ENCODE results near the gene ENO4.

Gene ENO4

DNA sequence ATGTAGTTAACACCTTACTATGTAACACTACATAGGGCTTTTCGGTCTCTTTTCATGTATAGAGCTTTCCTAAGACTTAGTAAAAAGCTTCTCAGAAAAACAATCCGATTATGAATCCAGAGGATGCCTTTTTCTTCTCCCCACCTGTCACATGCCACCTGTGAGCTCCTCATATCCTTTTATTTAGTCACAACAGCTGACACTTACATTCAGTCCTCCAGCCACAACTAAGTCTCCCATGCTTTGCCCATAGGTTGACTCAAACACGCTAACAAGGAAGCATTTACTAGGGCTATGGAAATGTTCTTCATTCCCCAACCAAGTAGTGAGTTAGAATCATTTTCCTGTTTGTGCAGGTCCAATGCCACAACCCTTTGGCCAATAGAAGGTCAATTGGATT lies 7.9 kb downstream of the ENO4 start:
- TF ChIP-seq L3MBTL2 (conservative IDR thresholded peaks at IDR 0.05) (no peak), BHLHE40 (IDR thresholded peaks at IDR 0.05; ENCODE audit: borderline replicate concordance) (no peak), ARNT (IDR thresholded peaks at IDR 0.05) (no peak), ELF4 (IDR thresholded peaks at IDR 0.05) (no peak), SUZ12 (IDR thresholded peaks at IDR 0.05) (no peak), FOXA1 (IDR thresholded peaks at IDR 0.05) (no peak), LEF1 (IDR thresholded peaks at IDR 0.05; ENCODE audit: borderline replicate concordance) (no peak), FOXK2 (IDR thresholded peaks at IDR 0.05) (no peak), SP1 (IDR thresholded peaks at IDR 0.05) (no peak), FOXM1 (IDR thresholded peaks at IDR 0.05; ENCODE audit: borderline replicate concordance) (no peak), CTBP1 (IDR thresholded peaks at IDR 0.05; ENCODE audit: borderline replicate concordance) (no peak), HDGF (IDR thresholded peaks at IDR 0.05; ENCODE audit: borderline replicate concordance) (no peak), TARDBP (IDR thresholded peaks at IDR 0.05) (no peak), NFRKB (IDR thresholded peaks at IDR 0.05) (no peak), ZNF384 (IDR thresholded peaks at IDR 0.05) (no peak)
- TF ChIP-seq, protein P1, sequence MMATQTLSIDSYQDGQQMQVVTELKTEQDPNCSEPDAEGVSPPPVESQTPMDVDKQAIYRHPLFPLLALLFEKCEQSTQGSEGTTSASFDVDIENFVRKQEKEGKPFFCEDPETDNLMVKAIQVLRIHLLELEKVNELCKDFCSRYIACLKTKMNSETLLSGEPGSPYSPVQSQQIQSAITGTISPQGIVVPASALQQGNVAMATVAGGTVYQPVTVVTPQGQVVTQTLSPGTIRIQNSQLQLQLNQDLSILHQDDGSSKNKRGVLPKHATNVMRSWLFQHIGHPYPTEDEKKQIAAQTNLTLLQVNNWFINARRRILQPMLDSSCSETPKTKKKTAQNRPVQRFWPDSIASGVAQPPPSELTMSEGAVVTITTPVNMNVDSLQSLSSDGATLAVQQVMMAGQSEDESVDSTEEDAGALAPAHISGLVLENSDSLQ (IDR thresholded peaks at IDR 0.05) = no peak
- DNase-seq (ENCODE audit: extremely low spot score) = no peak
- ChIA-PET POLR2A (no interaction called here), CTCF (no interaction called here)

DNA sequence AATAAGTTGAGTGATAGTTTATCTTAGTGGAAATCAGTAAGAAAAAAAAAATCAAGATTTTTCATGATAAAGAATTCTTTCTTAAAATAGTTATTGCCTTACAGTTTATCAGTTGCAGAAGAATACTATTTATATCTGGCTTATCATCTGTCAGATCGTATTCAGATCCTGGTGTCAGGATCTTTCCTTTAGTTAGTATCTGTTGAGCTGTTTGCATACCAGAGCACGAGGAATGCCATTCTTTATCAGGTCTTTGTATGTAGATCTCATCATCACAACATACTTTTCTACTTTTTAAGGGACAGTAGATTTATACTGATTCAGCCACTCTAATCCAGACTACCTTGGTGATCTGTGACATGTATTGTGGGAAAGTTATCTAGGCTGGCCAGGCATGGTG lies 12.5 kb downstream of the ENO4 start:
- CTCF ChIA-PET = no interaction called here
- POLR2A ChIA-PET = no interaction called here
- no peak for DNase-seq (ENCODE audit: extremely low spot score)
- TF ChIP-seq FOXK2 (IDR thresholded peaks at IDR 0.05) (no peak), NFRKB (IDR thresholded peaks at IDR 0.05) (no peak), CTBP1 (IDR thresholded peaks at IDR 0.05; ENCODE audit: borderline replicate concordance) (no peak), HDGF (IDR thresholded peaks at IDR 0.05; ENCODE audit: borderline replicate concordance) (no peak), L3MBTL2 (conservative IDR thresholded peaks at IDR 0.05) (no peak), ZNF384 (IDR thresholded peaks at IDR 0.05) (no peak), ELF4 (IDR thresholded peaks at IDR 0.05) (no peak)
- TF ChIP-seq, protein P1 (IDR thresholded peaks at IDR 0.05) = no peak

DNA sequence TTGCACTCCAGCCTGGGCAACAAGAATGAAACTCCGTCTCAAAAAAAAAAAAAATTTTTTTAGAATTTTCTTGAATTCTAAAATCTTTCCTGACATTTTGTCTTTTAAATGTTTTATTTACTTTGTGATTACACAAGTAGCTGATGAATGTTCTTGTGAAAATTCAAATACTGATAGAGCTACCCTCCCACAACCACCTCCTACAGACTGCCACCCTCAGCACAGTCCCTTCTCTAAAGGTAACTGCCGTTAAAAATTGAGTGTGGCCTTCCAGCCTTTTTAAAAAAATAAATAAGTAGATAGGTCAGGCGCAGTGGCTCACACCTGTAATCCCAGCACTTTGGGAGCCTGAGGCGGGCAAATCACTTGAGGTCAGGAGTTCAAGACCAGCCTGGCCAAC lies 15.1 kb downstream of the ENO4 start:
- CTCF ChIA-PET = interaction anchor here (0.7 kb wide), 1 partner anchor 67 kb away, joined by 3 read pairs; no protein-coding TSS in a partner anchor
- no peak for TF ChIP-seq FOXM1 (IDR thresholded peaks at IDR 0.05; ENCODE audit: borderline replicate concordance)
- TF ChIP-seq FOXK2 (IDR thresholded peaks at IDR 0.05) = no peak
- TF ChIP-seq, protein P1 (IDR thresholded peaks at IDR 0.05) = no peak
- no peak for TF ChIP-seq BHLHE40 (IDR thresholded peaks at IDR 0.05; ENCODE audit: borderline replicate concordance)
- no peak for TF ChIP-seq ARNT (IDR thresholded peaks at IDR 0.05)
- no peak for TF ChIP-seq ZNF384 (IDR thresholded peaks at IDR 0.05)
- no peak for TF ChIP-seq LEF1 (IDR thresholded peaks at IDR 0.05; ENCODE audit: borderline replicate concordance)
- no peak for TF ChIP-seq SUZ12 (IDR thresholded peaks at IDR 0.05)
- TF ChIP-seq FOXA1 (IDR thresholded peaks at IDR 0.05) = no peak
- TF ChIP-seq TARDBP (IDR thresholded peaks at IDR 0.05) = no peak
- no peak for TF ChIP-seq L3MBTL2 (conservative IDR thresholded peaks at IDR 0.05)
- no peak for TF ChIP-seq HDGF (IDR thresholded peaks at IDR 0.05; ENCODE audit: borderline replicate concordance)
- TF ChIP-seq ELF4 (IDR thresholded peaks at IDR 0.05) = no peak
- no peak for TF ChIP-seq NFRKB (IDR thresholded peaks at IDR 0.05)
- no peak for TF ChIP-seq CTBP1 (IDR thresholded peaks at IDR 0.05; ENCODE audit: borderline replicate concordance)
- no peak for TF ChIP-seq SP1 (IDR thresholded peaks at IDR 0.05)
- POLR2A ChIA-PET = no interaction called here
- no peak for DNase-seq (ENCODE audit: extremely low spot score)

DNA sequence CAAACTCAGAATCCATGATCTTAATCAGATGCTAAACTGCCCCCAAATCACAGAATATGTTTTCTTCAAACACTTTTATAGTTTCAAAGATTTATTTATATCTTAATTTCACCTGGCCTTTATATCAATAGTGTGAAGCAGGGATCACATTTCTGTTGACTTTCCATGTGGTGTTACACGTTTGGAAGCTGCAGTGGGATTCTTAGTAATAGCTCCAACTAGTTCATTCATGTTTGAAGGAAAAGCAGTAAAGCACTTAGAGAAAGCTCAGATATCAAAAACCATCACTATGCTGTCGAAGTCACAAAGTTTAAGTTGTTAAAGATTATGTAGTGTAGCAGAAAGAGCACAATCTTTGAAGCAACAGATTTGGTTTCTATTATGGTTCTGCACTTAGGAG lies 16.8 kb downstream of the ENO4 start:
- ChIA-PET POLR2A (interaction anchor here (1.2 kb wide), 1 partner anchor 301 kb away, joined by 3 read pairs; no protein-coding TSS in a partner anchor), CTCF (no interaction called here)
- DNase-seq (ENCODE audit: extremely low spot score) = no peak
- TF ChIP-seq ARNT (IDR thresholded peaks at IDR 0.05) (no peak), SP1 (IDR thresholded peaks at IDR 0.05) (no peak), ZNF384 (IDR thresholded peaks at IDR 0.05) (no peak), TARDBP (IDR thresholded peaks at IDR 0.05) (no peak), NFRKB (IDR thresholded peaks at IDR 0.05) (no peak), FOXM1 (IDR thresholded peaks at IDR 0.05; ENCODE audit: borderline replicate concordance) (no peak), L3MBTL2 (conservative IDR thresholded peaks at IDR 0.05) (no peak), SUZ12 (IDR thresholded peaks at IDR 0.05) (no peak), HDGF (IDR thresholded peaks at IDR 0.05; ENCODE audit: borderline replicate concordance) (no peak), LEF1 (IDR thresholded peaks at IDR 0.05; ENCODE audit: borderline replicate concordance) (no peak), FOXA1 (IDR thresholded peaks at IDR 0.05) (no peak), CTBP1 (IDR thresholded peaks at IDR 0.05; ENCODE audit: borderline replicate concordance) (no peak), FOXK2 (IDR thresholded peaks at IDR 0.05) (no peak), ELF4 (IDR thresholded peaks at IDR 0.05) (no peak)
- TF ChIP-seq, protein P1 (IDR thresholded peaks at IDR 0.05) = no peak

DNA sequence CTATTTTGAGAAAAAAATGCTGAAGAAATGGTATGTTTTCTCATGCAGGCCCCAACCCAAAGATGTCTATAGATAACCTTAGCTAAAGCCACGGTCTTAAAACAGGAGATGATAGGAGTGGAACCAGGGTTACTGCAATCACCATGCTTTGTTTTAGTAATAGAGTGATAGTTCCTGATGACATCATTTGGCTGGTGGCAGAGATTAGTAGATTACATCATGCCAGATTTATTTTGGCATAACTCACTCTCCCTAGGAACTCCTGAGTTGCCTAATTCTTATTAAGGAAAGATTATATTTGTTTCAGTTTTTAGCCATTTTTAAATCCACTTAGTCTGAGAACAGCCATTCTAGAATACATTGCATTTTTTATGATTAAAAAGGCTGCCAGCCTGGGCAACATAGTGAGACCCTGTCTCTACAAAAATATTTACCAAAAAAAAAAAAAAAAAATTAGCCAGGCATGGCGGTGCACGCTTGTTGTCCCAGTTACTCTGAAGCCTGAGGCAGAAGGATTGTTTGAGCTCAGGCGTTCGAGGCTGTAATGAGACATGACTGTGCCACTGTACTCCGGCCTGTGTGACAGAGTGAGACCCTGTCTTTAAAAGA lies 17.8 kb downstream of the ENO4 start:
- CTCF ChIA-PET = interaction anchor here (0.6 kb wide), 2 partner anchors 14 to 549 kb away, joined by 3 read pairs; no protein-coding TSS in a partner anchor
- no peak; the same call in 1 of the 2 replicates for TF ChIP-seq ZNF384 (IDR thresholded peaks at IDR 0.05)
- TF ChIP-seq ELF4 (IDR thresholded peaks at IDR 0.05) = no peak
- TF ChIP-seq TARDBP (IDR thresholded peaks at IDR 0.05) = no peak
- TF ChIP-seq FOXM1 (IDR thresholded peaks at IDR 0.05; ENCODE audit: borderline replicate concordance) = no peak
- TF ChIP-seq LEF1 (IDR thresholded peaks at IDR 0.05; ENCODE audit: borderline replicate concordance) = no peak
- no peak for TF ChIP-seq ARNT (IDR thresholded peaks at IDR 0.05)
- no peak for TF ChIP-seq CTBP1 (IDR thresholded peaks at IDR 0.05; ENCODE audit: borderline replicate concordance)
- TF ChIP-seq FOXK2 (IDR thresholded peaks at IDR 0.05) = no peak
- no peak for TF ChIP-seq L3MBTL2 (conservative IDR thresholded peaks at IDR 0.05)
- TF ChIP-seq NFRKB (IDR thresholded peaks at IDR 0.05) = no peak
- TF ChIP-seq FOXA1 (IDR thresholded peaks at IDR 0.05) = no peak
- no peak for TF ChIP-seq SUZ12 (IDR thresholded peaks at IDR 0.05)
- TF ChIP-seq SP1 (IDR thresholded peaks at IDR 0.05) = no peak
- no peak for TF ChIP-seq BHLHE40 (IDR thresholded peaks at IDR 0.05; ENCODE audit: borderline replicate concordance)
- POLR2A ChIA-PET = interaction anchor here (1.2 kb wide), 1 partner anchor 300 kb away, joined by 3 read pairs; no protein-coding TSS in a partner anchor
- no peak for DNase-seq (ENCODE audit: extremely low spot score)
